Stimulated activated naive CD4-positive, alpha-beta T cell treated with Interleukin-2 at 50 U/mL for 16 hours (primary cell): Measurements from ENCODE around the gene TMEM236.

ENCODE experiments used
- DNase-seq: peaks from one replicate; lab custom pipeline; 2025; lab: John Stamatoyannopoulos, UW

Gene TMEM236

DNA sequence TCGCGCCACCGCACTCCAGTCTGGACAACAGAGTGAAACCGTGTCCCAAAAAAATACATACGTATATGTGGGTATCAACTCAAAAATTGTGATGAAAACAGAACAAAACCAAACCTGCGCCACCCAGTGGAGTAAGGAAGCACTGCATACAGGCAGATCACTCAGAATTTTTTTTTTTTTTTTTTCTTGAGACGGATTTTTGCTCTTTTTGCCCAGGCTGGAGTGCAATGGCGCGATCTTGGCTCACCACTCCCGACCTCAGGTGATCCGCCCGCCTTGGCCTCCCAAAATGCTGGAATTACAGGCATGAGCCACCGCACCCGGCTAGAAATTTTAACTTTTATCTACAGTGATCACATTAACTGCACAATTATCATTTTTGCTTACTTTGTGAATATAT, 9.1 kb upstream of the TMEM236 start:
- peak; percentile 60 for DNase-seq

DNA sequence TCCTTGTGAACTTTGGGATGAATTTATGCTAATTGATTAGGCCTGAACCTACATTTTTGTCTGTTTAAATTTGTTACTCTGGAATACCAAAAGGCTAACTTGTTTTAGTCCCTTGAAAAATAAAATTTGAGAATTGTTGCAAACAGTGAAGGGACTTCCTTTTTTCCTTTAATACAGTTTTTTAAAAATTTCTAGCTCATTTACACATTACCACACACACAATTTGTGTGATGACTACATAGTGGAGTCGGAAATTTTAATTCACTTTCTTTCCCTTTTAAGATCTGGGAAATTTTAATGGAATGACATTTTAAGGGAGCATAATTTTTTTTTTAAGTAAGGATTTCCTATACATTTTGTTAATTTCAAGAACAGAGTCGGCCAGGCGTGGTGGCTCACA, 8.6 kb upstream of the TMEM236 start:
- DNase-seq = no peak

- DNase-seq = no peak
These were observed 7.6 kb upstream of the TMEM236 start for GRCh38 chr10:17744341-17744861.

- DNase-seq = no peak
These were observed 4.0 kb upstream of the TMEM236 start for GRCh38 chr10:17747883-17748550.

- DNase-seq = no peak
These were observed 2.1 kb upstream of the TMEM236 start for GRCh38 chr10:17749890-17750289.

DNA sequence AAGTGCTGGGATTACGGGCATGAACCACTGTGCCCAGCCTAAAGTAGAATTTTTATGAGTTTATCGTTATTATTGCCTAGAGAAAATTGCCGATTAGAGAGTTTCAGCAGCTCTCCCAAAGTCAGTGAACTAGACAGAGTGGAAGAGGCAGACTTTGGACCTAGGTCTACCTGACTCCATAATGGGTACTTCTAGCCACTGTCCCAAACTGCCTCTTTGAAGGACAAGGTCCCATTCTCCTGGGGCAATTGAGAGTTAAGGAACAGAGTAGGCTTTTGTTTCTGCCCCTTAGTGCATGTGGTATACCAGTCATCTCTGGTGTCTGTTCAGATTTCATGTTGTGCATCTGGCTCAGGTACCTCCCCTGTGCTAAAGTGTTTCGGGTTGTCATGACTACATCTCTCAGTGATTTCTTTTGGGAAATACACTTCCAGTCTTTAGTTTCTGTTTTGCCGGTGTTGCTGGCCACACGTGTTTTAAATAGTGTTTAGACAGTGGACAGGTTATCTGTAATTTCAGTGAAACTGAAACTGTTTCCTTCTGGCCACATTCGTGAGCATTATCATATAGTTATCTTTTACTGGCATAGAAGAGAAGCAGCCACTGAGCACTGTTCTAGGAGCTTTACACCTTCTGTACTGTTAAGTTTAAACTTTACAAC, 4.7 kb downstream of the TMEM236 start:
- DNase-seq = no peak

DNA sequence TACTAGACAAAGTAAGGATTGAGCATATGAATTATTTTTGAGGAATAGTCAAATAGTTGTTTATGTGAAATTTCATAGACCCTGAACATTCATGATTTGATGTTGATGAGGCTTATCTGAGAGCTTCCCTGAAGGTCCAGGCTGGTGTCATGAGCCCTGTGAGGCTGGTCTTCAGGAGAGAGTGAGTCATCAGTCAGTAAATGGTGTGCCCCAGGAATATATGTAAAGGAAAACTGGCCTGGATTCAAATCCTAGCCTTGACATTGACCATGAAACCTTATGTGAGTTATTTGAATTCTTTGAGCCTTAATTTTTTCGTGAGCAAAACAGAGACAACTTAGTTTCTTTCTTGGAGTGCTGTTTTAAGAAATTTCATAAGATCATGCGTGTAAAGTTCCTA, 6.2 kb downstream of the TMEM236 start:
- DNase-seq = no peak

DNA sequence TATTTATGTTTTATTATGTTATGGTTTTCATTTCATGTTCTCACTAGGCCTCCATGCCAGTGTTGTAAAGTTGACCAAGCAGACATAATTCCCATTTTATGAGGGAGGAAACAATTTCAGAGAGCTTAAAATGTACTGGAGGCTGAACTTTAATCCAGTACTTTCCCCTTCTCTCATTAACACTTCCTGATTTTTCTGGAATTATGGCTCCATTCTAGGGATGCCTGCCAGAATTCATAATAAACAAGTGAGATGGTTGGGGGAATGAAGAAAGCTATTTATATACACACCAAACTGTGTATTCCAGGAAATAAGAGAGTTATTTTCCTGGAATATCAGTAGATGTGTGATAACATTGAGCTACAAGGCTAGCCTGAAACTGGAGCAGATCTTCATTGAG, 6.9 kb downstream of the TMEM236 start:
- no peak for DNase-seq

GRCh38 chr10:17764142-17764541, 12.1 kb downstream of the TMEM236 start:
- DNase-seq = no peak

- no peak for DNase-seq
These were observed 13.6 kb downstream of the TMEM236 start for GRCh38 chr10:17765602-17766001.

- DNase-seq = no peak
These were observed 14.7 kb downstream of the TMEM236 start for GRCh38 chr10:17766731-17767130.

DNA sequence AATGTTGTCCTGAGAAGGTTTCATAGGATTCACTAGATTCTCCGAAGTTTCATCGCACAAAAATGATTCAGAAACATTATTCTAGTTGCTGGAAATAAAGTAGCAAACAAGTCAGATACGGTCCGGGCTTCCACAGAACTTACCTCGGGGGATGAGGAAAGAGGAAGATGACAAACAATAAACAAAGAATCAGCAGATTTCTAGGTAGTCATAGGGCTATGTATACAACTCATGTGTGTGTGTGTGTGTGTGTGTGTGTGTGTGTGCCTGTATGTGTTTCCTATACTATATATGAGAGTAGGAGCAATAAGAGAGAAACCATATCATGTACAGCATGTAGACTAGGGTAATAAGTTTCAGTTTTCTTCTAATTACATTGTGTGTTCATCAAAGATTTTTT, 16.5 kb downstream of the TMEM236 start:
- no peak for DNase-seq

- DNase-seq = no peak
These were observed 17.0 kb downstream of the TMEM236 start for GRCh38 chr10:17768957-17769356.

GRCh38 chr10:17771017-17771416, 19.0 kb downstream of the TMEM236 start:
- no peak for DNase-seq

DNA sequence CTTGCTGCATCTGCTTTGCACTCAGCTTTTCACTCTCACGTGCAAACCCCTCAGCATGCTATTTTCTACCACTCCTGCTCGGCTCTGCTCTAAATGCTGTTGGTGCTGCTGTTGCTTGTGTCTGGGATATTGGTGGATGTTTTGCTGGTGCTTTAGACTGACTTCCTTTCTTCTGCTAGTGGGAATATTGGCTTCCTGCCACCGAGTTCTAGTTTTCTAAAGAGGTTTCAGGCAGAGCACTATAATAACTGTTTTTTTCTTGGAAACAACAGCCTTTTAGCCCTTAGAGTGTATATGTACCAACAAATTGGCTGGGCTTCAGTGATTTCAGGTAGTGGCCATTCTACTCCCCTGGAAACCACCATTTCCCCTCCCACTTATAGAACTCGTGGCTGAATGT, 27.8 kb downstream of the TMEM236 start:
- DNase-seq = no peak

- DNase-seq = no peak
These were observed 28.7 kb downstream of the TMEM236 start for GRCh38 chr10:17780727-17781126.

DNA sequence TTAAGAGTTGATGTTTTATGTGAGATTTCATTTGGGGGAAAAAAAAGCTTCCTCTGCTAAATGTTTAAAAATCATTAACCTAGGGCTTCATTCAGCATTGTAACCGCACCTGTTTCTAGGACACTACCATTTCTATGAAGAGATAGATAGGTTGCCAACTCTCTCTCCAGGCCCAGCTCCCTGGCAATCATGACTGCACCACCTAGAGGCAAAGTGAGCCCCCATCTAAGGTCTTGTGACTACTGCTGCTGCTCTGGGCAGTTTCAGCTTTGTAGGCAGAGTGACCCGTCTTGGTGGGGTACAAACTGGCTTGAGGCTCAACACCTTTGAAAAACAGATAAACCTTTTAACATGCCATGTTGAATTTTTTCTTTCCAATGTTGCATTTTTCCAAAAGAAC, 29.9 kb downstream of the TMEM236 start:
- DNase-seq = no peak

DNA sequence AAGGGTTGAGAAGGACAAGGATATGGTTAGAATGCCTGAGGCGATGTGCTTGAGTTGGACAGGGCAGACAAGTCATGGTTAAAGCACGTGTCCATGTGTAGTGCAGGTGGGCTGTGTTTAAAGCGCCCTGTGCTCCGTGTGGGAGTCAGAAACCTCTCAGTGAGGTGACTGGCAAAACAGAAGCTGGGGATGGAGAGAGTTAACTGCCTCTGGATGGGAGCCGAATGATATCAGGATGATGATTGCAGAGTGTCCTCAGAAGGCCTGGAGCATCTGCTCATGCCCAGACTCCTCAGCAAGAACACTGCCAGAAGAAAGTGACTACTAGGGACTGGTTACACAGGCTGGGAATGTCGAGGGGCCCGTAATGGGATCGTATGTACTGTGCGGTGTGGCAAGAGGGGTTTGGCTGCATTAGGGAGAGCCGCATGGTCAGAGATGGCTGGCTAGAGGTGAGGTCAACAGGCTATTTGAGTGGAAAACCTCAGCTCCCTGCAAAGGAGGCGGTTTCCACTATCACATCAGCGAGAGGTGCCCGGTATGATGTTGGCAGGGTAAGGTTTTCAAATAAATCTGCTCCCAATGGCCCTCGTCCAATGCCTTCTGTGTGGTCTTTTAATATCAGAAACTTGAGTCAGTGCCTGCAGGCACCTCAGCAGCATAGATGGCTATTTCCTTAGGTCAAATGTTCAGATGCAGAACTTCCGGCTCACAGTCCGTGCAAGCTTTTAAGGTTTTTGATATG, 31.1 kb downstream of the TMEM236 start:
- DNase-seq = no peak

GRCh38 chr10:17783751-17784150, 31.8 kb downstream of the TMEM236 start:
- DNase-seq = no peak

GRCh38 chr10:17784688-17785087, 32.7 kb downstream of the TMEM236 start:
- DNase-seq = no peak

DNA sequence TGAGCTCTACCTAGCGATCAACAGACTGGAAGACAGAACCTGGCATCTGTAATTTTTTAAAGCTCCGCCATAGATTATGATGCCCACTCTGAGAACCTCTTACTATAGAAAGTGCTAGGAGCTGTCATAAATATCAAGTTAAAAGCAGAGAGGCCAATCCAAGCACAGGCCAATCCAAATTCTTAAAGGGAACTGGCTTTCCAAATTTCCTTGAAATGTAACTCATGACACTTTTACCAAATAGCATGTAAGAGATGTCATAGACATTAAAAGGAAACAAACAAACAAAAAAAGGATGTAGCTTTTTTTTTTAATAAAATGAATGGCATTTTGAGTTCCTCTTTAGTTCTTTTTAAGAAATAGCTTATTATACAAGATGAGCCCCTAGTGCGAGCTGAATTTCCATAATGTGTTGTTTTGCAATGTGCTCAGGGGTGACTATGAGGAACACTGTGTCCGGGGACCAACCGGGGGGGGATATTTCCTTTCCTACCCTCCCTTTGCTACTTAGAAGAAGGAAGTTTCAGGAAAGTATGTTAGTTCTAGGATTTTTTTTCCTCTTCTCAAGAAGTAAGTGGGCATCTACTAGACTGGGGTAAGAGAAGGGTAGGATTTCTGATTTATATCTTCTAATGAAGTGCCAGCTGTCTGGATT, 33.4 kb downstream of the TMEM236 start:
- DNase-seq = no peak
